NCI-H524 treated with DMSO at 0.1 percent for 48 hours (cell line): ENCODE results near the gene LARGE1.

ENCODE experiments used
- DNase-seq: peaks from one replicate; lab custom pipeline; 2025; lab: John Stamatoyannopoulos, UW

Gene LARGE1

GRCh38 chr22:33920197-33920540 is at the start of gene LARGE1:
Gene LARGE1, minus strand, starts transcription at chr22:33920476.
- no peak for DNase-seq

DNA sequence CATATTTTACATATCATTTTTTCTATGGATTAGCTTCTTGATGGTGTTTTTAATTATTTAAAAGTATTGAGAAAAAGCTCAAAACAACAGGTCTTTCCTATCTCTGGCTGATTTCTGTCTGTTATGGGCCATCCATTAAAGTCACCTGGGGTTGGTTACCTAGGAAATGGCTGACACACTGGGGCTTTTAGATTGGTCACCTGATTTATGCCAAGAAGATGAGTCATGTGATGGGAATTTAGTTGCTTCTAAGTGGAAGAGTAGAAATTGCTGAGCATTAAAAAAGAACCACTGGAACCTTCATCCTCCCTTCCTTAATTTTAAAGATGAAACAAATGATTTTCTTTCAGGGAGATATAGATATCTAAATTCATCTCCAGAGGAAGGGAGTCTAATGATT is 48.8 kb upstream of the LARGE1 start:
- no peak for DNase-seq

DNA sequence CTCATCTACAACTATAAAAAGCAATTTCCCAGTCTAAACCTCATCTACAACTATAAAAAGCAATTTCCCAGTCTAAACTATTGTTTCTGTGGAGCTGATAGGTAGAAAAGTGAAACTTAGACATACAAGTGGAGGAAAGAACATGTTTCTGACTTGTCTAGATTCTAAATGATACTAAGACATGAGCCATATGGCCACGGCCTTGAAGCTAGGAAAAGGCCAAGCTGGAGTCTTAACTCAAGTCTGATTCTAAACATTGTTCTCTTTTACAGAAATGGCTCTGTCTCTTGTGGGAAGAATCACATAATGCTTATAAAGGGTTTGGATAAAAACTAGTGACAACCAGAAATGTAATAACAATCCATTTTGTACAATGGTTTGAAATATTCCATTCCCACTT is 43.8 kb upstream of the LARGE1 start:
- DNase-seq, result no peak

DNA sequence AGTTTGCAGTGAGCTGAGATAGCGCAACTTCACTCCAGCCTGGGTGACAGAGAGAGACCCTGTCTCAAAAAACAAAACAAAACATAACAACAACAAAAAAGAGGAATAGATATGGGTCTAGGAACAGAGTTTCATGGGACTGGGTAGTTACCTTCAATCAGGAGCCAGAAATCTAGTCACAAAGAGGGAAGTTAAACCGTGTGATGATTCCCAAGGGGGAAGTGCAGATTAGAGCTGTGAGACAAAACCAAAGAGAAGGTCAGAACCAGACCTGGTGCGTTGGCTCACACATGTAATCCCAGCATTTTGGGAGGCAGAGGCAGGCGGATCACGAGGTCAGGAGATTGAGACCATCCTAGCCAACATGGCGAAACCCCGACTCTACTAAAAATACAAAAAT is 42.1 kb upstream of the LARGE1 start:
- no peak for DNase-seq

- no peak for DNase-seq
These were observed 38.5 kb upstream of the LARGE1 start for GRCh38 chr22:33958741-33959140.

DNA sequence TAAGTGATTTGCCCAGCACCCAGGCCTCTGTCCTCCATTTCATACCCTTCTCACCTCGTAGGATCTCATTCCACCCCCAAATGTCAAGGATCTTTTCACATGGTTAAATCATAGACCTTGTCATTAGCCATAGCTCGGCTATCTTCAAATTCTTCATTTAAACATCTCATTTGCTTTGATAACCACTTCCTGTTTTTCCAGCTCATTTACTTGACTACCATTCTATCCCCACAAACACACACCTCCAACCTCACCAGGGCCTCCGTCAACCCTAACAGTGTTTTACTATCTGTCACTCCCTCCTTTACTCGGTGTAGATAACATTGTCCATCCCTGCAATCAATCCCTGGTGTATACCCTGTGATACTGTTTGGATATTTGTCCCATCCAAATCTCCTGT is 36.8 kb upstream of the LARGE1 start:
- no peak for DNase-seq

DNA sequence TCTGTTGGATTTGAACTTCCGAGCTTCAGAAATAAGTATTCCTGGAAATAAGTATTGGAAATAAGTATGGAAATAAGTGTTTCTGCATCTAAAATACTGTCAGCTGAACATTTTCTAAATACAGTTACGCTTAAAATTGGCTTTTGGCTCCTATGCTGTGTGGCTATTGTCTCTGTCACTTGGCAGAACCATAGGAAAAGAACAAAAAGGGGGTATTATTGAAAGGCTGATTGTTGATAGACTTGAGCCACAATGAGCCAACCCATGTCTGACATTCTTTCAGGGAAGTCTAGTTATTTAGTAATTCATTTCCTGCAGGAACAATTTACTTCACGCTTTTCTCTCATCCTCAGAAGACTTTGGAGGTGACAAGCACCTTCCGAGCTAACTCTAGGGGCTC is 32.5 kb upstream of the LARGE1 start:
- DNase-seq, result no peak

- DNase-seq, result no peak
These were observed 20.5 kb upstream of the LARGE1 start for GRCh38 chr22:33940741-33941140.

- DNase-seq, result no peak
These were observed 12.7 kb upstream of the LARGE1 start for GRCh38 chr22:33932997-33933396.

- DNase-seq, result no peak
These were observed 11.1 kb upstream of the LARGE1 start for GRCh38 chr22:33931406-33931805.

GRCh38 chr22:33927752-33928151 is 7.5 kb upstream of the LARGE1 start:
- no peak for DNase-seq

GRCh38 chr22:33925194-33925593 is 4.9 kb upstream of the LARGE1 start:
- DNase-seq, result no peak

- peak; percentile 29 for DNase-seq
These were observed 3.5 kb upstream of the LARGE1 start for GRCh38 chr22:33923660-33924246.

DNA sequence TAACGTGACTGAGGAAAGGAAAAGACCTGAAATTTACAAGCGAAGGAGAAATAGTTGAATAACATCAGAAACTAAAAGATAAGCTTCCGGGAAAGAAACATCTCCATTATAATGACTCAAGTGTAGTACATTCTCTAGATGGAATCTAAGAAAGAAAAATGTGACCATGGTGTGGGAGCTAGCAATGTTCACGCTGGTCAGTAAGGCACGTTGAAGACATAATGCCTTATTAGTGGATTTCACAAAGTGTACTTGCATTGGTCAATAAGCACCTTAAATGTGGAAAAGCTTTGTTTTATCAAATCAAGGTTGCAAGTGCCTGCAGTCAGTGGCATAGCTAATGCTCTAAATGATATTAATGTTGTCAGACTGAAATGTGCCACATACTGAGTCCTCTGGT is 2.8 kb upstream of the LARGE1 start:
- no peak for DNase-seq

DNA sequence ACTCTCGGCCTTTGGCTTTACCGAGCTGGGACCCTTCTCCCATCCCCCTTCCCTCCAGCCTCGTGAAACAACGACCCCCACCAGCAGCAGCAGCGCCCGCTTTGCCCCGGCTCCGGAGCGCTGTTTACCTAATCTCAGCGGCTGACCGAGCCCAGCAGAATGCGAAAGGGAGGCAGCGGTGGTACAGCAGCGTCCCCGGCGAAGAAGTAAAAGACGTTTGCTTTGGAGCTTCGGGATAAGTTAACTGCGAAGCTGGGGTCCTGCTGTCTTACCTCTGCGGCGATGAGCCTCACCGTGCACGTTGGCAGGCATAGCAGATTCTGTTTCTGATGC is 2.0 kb upstream of the LARGE1 start:
- DNase-seq, result no peak

DNA sequence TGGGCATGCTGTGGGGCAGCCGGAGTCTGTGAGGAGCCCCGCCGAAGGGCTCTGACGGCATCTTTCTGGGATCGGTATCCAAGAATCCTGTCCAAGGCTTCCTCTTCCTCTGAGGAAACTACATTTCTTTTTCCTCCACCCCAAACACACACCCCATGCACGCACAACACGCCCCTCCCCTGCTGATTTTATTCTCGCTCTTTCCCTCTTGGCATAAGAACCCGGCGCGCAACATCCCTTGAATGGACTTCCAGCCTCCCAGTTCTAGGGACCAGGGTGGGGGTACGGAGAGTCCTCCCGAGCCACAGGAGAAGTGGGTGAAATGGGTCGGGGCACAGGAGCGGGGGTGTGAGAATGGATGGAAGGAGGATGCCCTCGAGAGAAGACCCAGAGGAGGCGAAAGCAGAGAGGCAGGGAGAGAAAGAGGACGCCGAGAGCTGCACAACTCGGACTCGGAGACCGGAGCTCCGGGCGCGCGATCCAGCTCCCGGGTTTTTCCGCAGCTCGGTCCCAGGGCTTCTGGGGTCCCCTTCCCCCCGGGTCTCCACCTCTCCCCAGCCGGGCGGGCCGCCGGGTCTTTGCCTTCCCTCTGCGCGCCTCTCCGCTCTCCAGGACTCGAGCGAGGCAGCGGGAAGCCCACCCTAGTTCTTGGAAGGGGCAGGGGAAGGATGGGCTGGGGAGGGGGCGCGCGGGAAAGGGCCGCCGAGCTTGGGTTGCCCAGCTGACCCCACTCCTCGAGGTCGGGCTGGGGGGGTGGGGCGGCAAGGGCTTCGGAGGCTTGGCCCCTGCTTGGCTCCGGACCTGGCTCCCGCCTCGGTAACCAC is 1.5 kb upstream of the LARGE1 start:
- peak; percentile 44 for DNase-seq

DNA sequence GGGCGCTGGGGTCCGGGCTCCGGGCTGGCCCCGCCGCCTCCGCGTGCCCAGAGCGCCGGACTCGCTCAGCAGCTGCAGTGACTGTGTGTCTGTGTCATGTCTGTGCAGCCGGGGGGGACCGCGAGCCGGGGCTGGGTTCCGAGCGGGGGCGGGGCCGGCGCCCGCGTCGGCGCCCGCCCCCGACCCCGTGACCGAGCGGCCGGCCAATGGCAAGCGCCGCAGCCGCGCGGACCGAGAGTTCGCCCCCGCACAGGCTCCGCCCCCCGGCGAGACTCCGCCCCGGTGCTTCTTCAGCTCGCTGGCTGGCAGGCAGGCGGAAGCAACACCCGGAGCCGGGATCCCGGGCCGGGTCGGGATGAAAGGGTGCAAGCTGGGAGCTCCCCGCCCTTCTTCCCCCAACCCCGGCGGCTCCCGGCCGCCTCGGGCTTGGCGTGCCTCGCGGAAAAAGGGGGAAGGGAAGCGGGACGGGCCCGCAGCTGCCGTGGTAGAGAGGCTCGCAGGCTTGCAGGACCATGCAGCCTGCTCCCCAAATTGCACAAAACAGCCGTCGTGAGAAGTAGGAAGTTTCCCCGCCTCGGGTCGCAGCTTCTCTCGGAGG is 750 bp upstream of the LARGE1 start:
- DNase-seq, result peak; percentile 73

DNA sequence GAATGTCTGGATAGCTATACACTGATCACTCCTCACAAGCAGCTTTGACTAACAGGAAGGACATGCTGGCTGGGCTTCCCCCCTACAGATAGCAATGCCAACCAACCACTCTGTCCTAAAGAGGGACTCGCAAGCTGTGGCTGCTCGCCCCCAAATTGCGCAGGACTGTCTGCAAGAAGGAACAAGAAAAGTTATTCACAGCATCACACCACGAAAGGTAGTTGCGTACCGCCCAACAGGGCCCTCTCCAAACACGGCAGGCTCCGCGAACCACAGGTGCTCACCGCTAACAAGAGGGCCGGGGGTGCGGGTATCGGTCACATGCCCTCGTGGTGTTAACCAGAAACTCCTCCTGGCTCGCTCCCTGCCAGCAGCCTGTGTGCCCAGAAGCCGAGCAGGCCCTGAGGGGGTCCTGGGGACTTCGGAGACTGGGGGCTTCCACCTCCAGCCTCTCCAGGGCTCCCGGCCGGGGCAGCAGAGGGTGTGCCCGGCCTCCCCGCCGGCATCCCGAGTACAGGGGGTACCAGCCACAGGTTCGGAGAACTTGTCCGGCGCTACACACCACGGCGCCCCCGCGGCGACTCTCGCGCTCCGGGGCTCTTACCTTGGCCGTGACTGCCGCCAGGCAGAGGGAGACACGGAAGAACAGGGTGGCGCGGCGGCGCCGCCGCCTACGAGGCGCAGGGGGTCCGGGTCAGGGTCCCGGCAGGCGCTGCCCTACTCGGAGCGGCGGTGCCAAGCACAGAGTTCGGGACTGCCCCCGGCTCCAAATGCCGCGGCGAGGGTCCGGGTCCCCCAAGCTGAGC is 682 bp downstream of the LARGE1 start:
- DNase-seq, result no peak

GRCh38 chr22:33918676-33919365 is 1.5 kb downstream of the LARGE1 start:
- DNase-seq, result no peak

DNA sequence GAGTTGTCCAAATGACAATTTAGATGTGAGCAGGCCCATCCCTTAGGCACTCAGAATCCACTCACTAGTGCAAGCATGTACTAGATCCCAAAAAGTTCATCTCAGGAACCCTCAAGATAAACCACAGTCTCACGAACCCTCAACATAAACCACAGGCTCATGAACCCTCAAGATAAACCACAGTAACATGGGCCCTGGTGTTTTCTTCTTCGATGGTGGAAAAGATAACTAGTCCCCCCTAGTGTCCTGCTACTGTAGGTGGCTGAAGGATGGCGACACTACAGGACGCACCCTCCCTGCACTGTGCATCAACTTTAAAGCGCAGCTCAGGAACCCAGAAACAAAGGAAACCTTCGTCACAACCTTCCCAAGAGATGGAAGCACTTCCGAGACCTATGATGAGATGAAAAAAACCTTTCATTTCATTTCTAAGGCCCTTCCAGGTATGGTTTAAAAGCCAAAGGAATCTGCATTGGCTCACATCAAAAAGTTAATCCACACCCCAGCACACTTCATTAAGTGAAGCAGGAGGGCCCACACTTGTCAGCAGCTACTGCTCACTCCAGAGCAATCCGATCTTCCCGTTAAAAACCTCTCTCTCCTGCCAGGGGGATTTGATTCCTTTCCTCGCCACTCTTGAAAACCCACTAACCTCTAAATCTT is 2.4 kb downstream of the LARGE1 start:
- DNase-seq, result no peak

- DNase-seq, result no peak
These were observed 5.6 kb downstream of the LARGE1 start for GRCh38 chr22:33914699-33915098.

GRCh38 chr22:33914131-33914530 is 6.1 kb downstream of the LARGE1 start:
- DNase-seq, result no peak
